Measurements from ENCODE around the gene PARD3. TPM values are rescaled to one million over a fixed set of nuclear protein-coding genes. Genes with fewer than 3 reads are reported as not detected.

PARD3 gene
- total RNA-seq, 3 donors from 2014 or later (not counting 1 experiment from before 2014, with no cell fraction given), result 0.14 to 0.49 (median 0.38) TPM

- no CpG with 5 or more reads among the region's 2 CpGs for WGBS (ENCODE audit: insufficient coverage)
- H3K4me3 ChIP-seq (ENCODE audit: low read length), result no peak overlapping the region
- no peaks in the 10 kb centered on the region for H3K27me3 Mint-ChIP-seq (ENCODE audit: low read depth in 2 of 2)
- TF ChIP-seq CTCF (IDR thresholded peaks at IDR 0.05), result no peak
- H3K4me1 Mint-ChIP-seq, result no peaks in the 10 kb centered on the region
- H3K27me3 ChIP-seq (ENCODE audit: control insufficient read depth, insufficient read depth, low read length), result no peaks in the 10 kb centered on the region
- no peaks in the 10 kb centered on the region for H3K36me3 Mint-ChIP-seq
- no peaks in the 10 kb centered on the region for H3K9me3 Mint-ChIP-seq
- no peaks in the 10 kb centered on the region for H3K9me3 ChIP-seq (ENCODE audit: control insufficient read depth, insufficient read depth, low read length)
- no peak overlapping the region for H3K27ac ChIP-seq (ENCODE audit: low read length)
- no peaks in the 10 kb centered on the region for H3K4me1 ChIP-seq (ENCODE audit: control insufficient read depth, insufficient read depth, low read length)
- H3K4me3 Mint-ChIP-seq, result no peak overlapping the region
- H3K36me3 ChIP-seq (ENCODE audit: control insufficient read depth, insufficient read depth, low read length), result no peaks in the 10 kb centered on the region
- no peak for DNase-seq
- intact Hi-C loops (cut with micrococcal nuclease), result no loop called here
- ATAC-seq, result no peak
- H3K27ac Mint-ChIP-seq, result no peak overlapping the region
These were observed 339.8 kb downstream of the PARD3 start for GRCh38 chr10:34475274-34475646.

- WGBS (ENCODE audit: insufficient coverage), result 97% methylated on average over 3 of the region's 5 CpGs
- ATAC-seq (no peak), DNase-seq (no peak)
- intact Hi-C loops (cut with micrococcal nuclease), result no loop called here
- no peaks in the 10 kb centered on the region for H3K4me1 Mint-ChIP-seq
- H3K9me3 ChIP-seq (ENCODE audit: control insufficient read depth, insufficient read depth, low read length), result no peaks in the 10 kb centered on the region
- H3K36me3 Mint-ChIP-seq, result no peaks in the 10 kb centered on the region
- H3K4me3 Mint-ChIP-seq, result no peak overlapping the region
- no peaks in the 10 kb centered on the region for H3K36me3 ChIP-seq (ENCODE audit: control insufficient read depth, insufficient read depth, low read length)
- H3K27me3 ChIP-seq (ENCODE audit: control insufficient read depth, insufficient read depth, low read length), result no peaks in the 10 kb centered on the region
- no peaks in the 10 kb centered on the region for H3K9me3 Mint-ChIP-seq
- H3K27ac Mint-ChIP-seq, result no peak overlapping the region
- no peak overlapping the region for H3K4me3 ChIP-seq (ENCODE audit: low read length)
- TF ChIP-seq CTCF (IDR thresholded peaks at IDR 0.05), result no peak
- peaks cover 0 to 3% of the 10 kb centered on the region in 2 donors for H3K27me3 Mint-ChIP-seq (ENCODE audit: low read depth in 2 of 2)
- H3K27ac ChIP-seq (ENCODE audit: low read length), result no peak overlapping the region
- no peaks in the 10 kb centered on the region for H3K4me1 ChIP-seq (ENCODE audit: control insufficient read depth, insufficient read depth, low read length)
These were observed 340.4 kb downstream of the PARD3 start for GRCh38 chr10:34474555-34475273.

- WGBS (ENCODE audit: insufficient coverage), result 92% methylated on average over 1 of the region's 2 CpGs
- no peak for DNase-seq
- intact Hi-C loops (cut with micrococcal nuclease), result no loop called here
- no peaks in the 10 kb centered on the region for H3K36me3 Mint-ChIP-seq
- Histone ChIP-seq H3K4me3 (ENCODE audit: low read length) (no peak overlapping the region), H3K4me1 (ENCODE audit: control insufficient read depth, insufficient read depth, low read length) (no peaks in the 10 kb centered on the region), H3K27ac (ENCODE audit: low read length) (no peak overlapping the region), H3K27me3 (ENCODE audit: control insufficient read depth, insufficient read depth, low read length) (no peaks in the 10 kb centered on the region), H3K36me3 (ENCODE audit: control insufficient read depth, insufficient read depth, low read length) (no peaks in the 10 kb centered on the region), H3K9me3 (ENCODE audit: control insufficient read depth, insufficient read depth, low read length) (no peaks in the 10 kb centered on the region)
- no peak overlapping the region for H3K4me3 Mint-ChIP-seq
- H3K9me3 Mint-ChIP-seq, result no peaks in the 10 kb centered on the region
- no peaks in the 10 kb centered on the region for H3K4me1 Mint-ChIP-seq
- no peak for TF ChIP-seq CTCF (IDR thresholded peaks at IDR 0.05)
- no peak for ATAC-seq
- no peak overlapping the region for H3K27ac Mint-ChIP-seq
- H3K27me3 Mint-ChIP-seq (ENCODE audit: low read depth in 2 of 2), result peaks cover 0 to 3% of the 10 kb centered on the region in 2 donors
These were observed 341.1 kb downstream of the PARD3 start for GRCh38 chr10:34474009-34474376.
